GM12878 (cell line): ENCODE results near the gene DNAH1. TPM values are rescaled to one million over a fixed set of nuclear protein-coding genes. Genes with fewer than 3 reads are reported as not detected.

Experiments used
- ATAC-seq: fragments of 200-7000 bp; cut with Tn5 transposase; 3 replicates; pipeline ENCODE4 v1.9.1; 2020; ENCODE audit warnings: mild to moderate bottlenecking, moderate library complexity
- BruUV-seq: library from RNA; stranded (reverse); fragments of 400-500 nt; replicated peaks from 2 replicates; lab custom pipeline; 2021; lab: Mats Ljungman, UMichigan
- CTCF ChIA-PET: fragments of 300-600 bp; sonication (Branson Sonifier 250); formaldehyde crosslinking; extraction: SDS; loops from one replicate; lab custom pipeline; 2021; ENCODE audit warnings: inconsistent platforms; lab: Yijun Ruan, JAX
- POLR2A ChIA-PET: fragments of 350-600 bp; formaldehyde crosslinking; extraction: SDS; loops from one replicate; lab custom pipeline; 2021; ENCODE audit warnings: inconsistent platforms; lab: Charles Lee
- RAD21 ChIA-PET: fragments of 300-600 bp; sonication (Branson Sonifier 250); formaldehyde crosslinking; loops from one replicate; lab custom pipeline; 2023; ENCODE audit warnings: antibody characterized with exemption; ENCODE audit not compliant: unreplicated experiment; lab: Charles Lee
- SMC1A ChIA-PET: fragments of 300-600 bp; sonication (Branson Sonifier 250); formaldehyde crosslinking; loops from one replicate; lab custom pipeline; 2023; ENCODE audit not compliant: unreplicated experiment, uncharacterized antibody; lab: Charles Lee
- DNase-seq: peaks from one replicate; pipeline ENCODE4 v3.0.0-alpha.2; 2011; ENCODE audit warnings: low read depth, low spot score
- FAIRE-seq: peaks from 3 replicates; lab custom pipeline; 2011; peaks lifted over from hg19 to GRCh38; lab: Jason Lieb, UNC
- H2AFZ ChIP-seq: 2 replicates; pipeline ENCODE4 v1.6.0; 2011; ENCODE audit warnings: low read depth, low read length, control low read depth; ENCODE audit not compliant: control insufficient read depth
- H3K27ac ChIP-seq: 2 replicates; pipeline ENCODE4 v1.5.1; 2011; ENCODE audit warnings: control low read depth; ENCODE audit not compliant: control insufficient read depth, insufficient read depth
- H3K27me3 ChIP-seq, 2 experiments: replicated peaks in 1 of 2; 2 replicates each; pipeline versions ENCODE4 v1.6.0 to v1.6.1; 2011; ENCODE audit warnings: low read length in 1 of 2; ENCODE audit not compliant: control insufficient read depth in 2 of 2, insufficient read depth in 2 of 2
- H3K36me3 ChIP-seq, 2 experiments: 2 replicates each; pipeline ENCODE4 v1.5.1; 2011; ENCODE audit warnings: low read length in 1 of 2; ENCODE audit not compliant: control insufficient read depth in 2 of 2, insufficient read depth in 2 of 2
- H3K4me1 ChIP-seq: 2 replicates; pipeline ENCODE4 v1.6.1; 2011; ENCODE audit warnings: mild to moderate bottlenecking, low read length, moderate library complexity, mixed read lengths; ENCODE audit not compliant: control insufficient read depth, insufficient read depth
- H3K4me2 ChIP-seq: 2 replicates; pipeline ENCODE4 v1.6.0; 2011; ENCODE audit warnings: control low read depth; ENCODE audit not compliant: control insufficient read depth, insufficient read depth
- H3K4me3 ChIP-seq: fragments of 200-600 bp; sonication (generic); 2 replicates; pipeline ENCODE4 v1.5.1; 2016
- H3K79me2 ChIP-seq: 2 replicates; pipeline ENCODE4 v1.6.0; 2011; ENCODE audit warnings: low read length; ENCODE audit not compliant: control insufficient read depth, insufficient read depth
- H3K9ac ChIP-seq: 2 replicates; pipeline ENCODE4 v1.8.0; 2011; ENCODE audit warnings: low read length, control low read depth, mixed read lengths; ENCODE audit not compliant: control insufficient read depth, insufficient read depth
- H3K9me3 ChIP-seq: replicated peaks from 3 replicates; pipeline ENCODE4 v1.5.1; 2011; ENCODE audit warnings: mild to moderate bottlenecking, low read length; ENCODE audit not compliant: control insufficient read depth, insufficient read depth
- H4K20me1 ChIP-seq: 2 replicates; pipeline ENCODE4 v1.6.0; 2011; ENCODE audit not compliant: control insufficient read depth, insufficient read depth
- BCL3 ChIP-seq: IDR thresholded peaks from 2 replicates; pipeline ENCODE4 v1.6.1; 2011; ENCODE audit warnings: borderline replicate concordance, low read depth, mild to moderate bottlenecking, moderate library complexity, low read length; ENCODE audit not compliant: insufficient read depth, poor library complexity, severe bottlenecking
- BCLAF1 ChIP-seq: fragments of 450-650 bp; IDR thresholded peaks from 2 replicates; pipeline ENCODE4 v1.6.1; 2017; ENCODE audit warnings: antibody characterized with exemption, mild to moderate bottlenecking, moderate library complexity
- E2F8 ChIP-seq: fragments of 450-650 bp; IDR thresholded peaks from 2 replicates; pipeline ENCODE4 v1.6.1; 2018; ENCODE audit warnings: mild to moderate bottlenecking, low read depth, moderate library complexity; ENCODE audit not compliant: partially characterized antibody
- EP300 ChIP-seq, 2 experiments: fragments of 150-350 bp in 1 of 2; IDR thresholded peaks; 2 replicates each; pipeline ENCODE4 v1.6.1; 2011 to 2012; ENCODE audit warnings: low read depth in 2 of 2, low read length in 2 of 2, borderline replicate concordance in 1 of 2, improper control_type of control experiment in 1 of 2, inconsistent platforms in 1 of 2; ENCODE audit not compliant: control insufficient read depth in 1 of 2
- GABPA ChIP-seq: IDR thresholded peaks from 2 replicates; pipeline ENCODE4 v1.6.1; 2014; ENCODE audit warnings: antibody characterized with exemption, low read depth, mild to moderate bottlenecking, inconsistent platforms
- HDAC6 ChIP-seq: fragments of 200-600 bp; sonication (generic); IDR thresholded peaks from one replicate; pipeline ENCODE4 v1.8.0; 2017; ENCODE audit warnings: antibody characterized with exemption; ENCODE audit not compliant: unreplicated experiment
- HSF1 ChIP-seq: fragments of 150-350 bp; IDR thresholded peaks from 2 replicates; pipeline ENCODE4 v1.6.1; 2014; ENCODE audit warnings: mild to moderate bottlenecking, low read depth, low read length
- JUNB ChIP-seq: IDR thresholded peaks from 2 replicates; pipeline ENCODE4 v1.6.1; 2016; ENCODE audit warnings: antibody characterized with exemption, mild to moderate bottlenecking
- MYC ChIP-seq: IDR thresholded peaks from 2 replicates; pipeline ENCODE4 v1.6.1; 2011; ENCODE audit warnings: mild to moderate bottlenecking, low read length, moderate library complexity, inconsistent platforms; ENCODE audit not compliant: insufficient read depth, insufficient replicate concordance, insufficient read length, severe bottlenecking
- NFXL1 ChIP-seq: fragments of 450-650 bp; IDR thresholded peaks from 2 replicates; pipeline ENCODE4 v1.6.1; 2017; ENCODE audit warnings: antibody characterized with exemption, mild to moderate bottlenecking, borderline replicate concordance
- WGBS: methylation state at CpG from one replicate; pipeline ENCODE4 v1.1.6; 2016; ENCODE audit warnings: low lambda C conversion rate; ENCODE audit not compliant: insufficient replicate concordance, insufficient coverage; ENCODE audit errors: missing lambda C conversion rate; 5-methylcytosine and 5-hydroxymethylcytosine counted together
- in situ Hi-C: fragments of 300-500 bp; cut with MboI; formaldehyde crosslinking; loops from 9 replicates; pipeline ENCODE4 v1.14.3; 2018; ENCODE audit warnings: mixed read lengths
- intact Hi-C: fragments of 100-400 bp; cut with micrococcal nuclease; formaldehyde crosslinking; loops from one replicate; pipeline ENCODE4 v1.14.2; 2022; ENCODE audit not compliant: unreplicated experiment
- polyA plus RNA-seq, 11 experiments: library from polyadenylated mRNA; depleted of rRNA in 4 of 11; unstranded in 6 of 11; stranded (reverse) in 5 of 11; fragments of >200 nt; fragmentation: Nextera tagmentation in 4 of 11; fragmentation: Illumina TruSeq in 1 of 11; extraction: Ambion mirVana in 4 of 11; extraction: Trizol in 1 of 11; gene quantifications; 1 replicate in 1 of 11; 2 replicates in 10 of 11; pipeline versions ENCODE4 v1.2.1 to v1.2.3, GENCODE V29; 2011 to 2016; ENCODE audit warnings: inconsistent platforms in 2 of 11, missing spikeins in 2 of 11, low read depth in 1 of 11
- total RNA-seq, 4 experiments: library from RNA; depleted of rRNA in 3 of 4; stranded (reverse); fragments of >200 nt in 3 of 4; fragmentation: Illumina TruSeq in 1 of 4; extraction: Trizol in 1 of 4; gene quantifications; 2 replicates each; pipeline versions ENCODE4 v1.2.1 to v1.2.3, GENCODE V29; 2013 to 2021

DNAH1 gene
- total and polyA plus RNA-seq, 10 of the 15 experiments (the other 5 are each of a cell fraction or from before 2014, with no cell fraction given), result 0.31 to 5.8 (median 2.7) TPM

- no peak for ATAC-seq
- no TSS peak for BruUV-seq
- H3K27ac ChIP-seq, result no peak overlapping the region
- no peaks in the 10 kb centered on the region for H4K20me1 ChIP-seq
- ChIA-PET SMC1A (interaction anchor here (1.9 kb wide), 1 partner anchor 22 kb away, joined by 6 read pairs; no protein-coding TSS in a partner anchor), POLR2A (no interaction called here), RAD21 (no interaction called here), CTCF (interaction anchor here (0.7 to 0.9 kb wide), 2 partner anchors 51 to 66 kb away, joined by 3 read pairs; no protein-coding TSS in a partner anchor)
- no peak overlapping the region for H3K9ac ChIP-seq
- WGBS, result 85% methylated on average over 13 of the region's 13 CpGs
- no peak overlapping the region for H3K4me3 ChIP-seq
- intact Hi-C loops (no loop called here), in situ Hi-C loops (no loop called here)
- H3K36me3 ChIP-seq, result no peaks in the 10 kb centered on the region
- H3K79me2 ChIP-seq, result no peaks in the 10 kb centered on the region
- DNase-seq, result no peak
- no peaks in the 10 kb centered on the region for H3K27me3 ChIP-seq
- no peaks in the 10 kb centered on the region for H3K4me1 ChIP-seq
- FAIRE-seq, result no peak
- H2AFZ ChIP-seq, result no peak overlapping the region
- no peak overlapping the region for H3K4me2 ChIP-seq
- H3K9me3 ChIP-seq, result no peaks in the 10 kb centered on the region
- TF ChIP-seq E2F8, result no peak
- TF ChIP-seq EP300 (IDR thresholded peaks at IDR 0.05; ENCODE audit: borderline replicate concordance in 1 of 2, control insufficient read depth in 1 of 2, low read depth in 2 of 2, low read length in 2 of 2), result no peak
- no peak for TF ChIP-seq JUNB
- no peak for TF ChIP-seq NFXL1
- no peak for TF ChIP-seq BCL3
- TF ChIP-seq GABPA, result no peak
- TF ChIP-seq BCLAF1, result no peak
- no peak for TF ChIP-seq HDAC6
- no peak for TF ChIP-seq MYC
- TF ChIP-seq HSF1, result no peak
Measured at GRCh38 chr3:52361454-52361853, 45.3 kb downstream of the DNAH1 start.
